Measurements from ENCODE around the gene CYP2E1. TPM values are rescaled to one million over a fixed set of nuclear protein-coding genes. Genes with fewer than 3 reads are reported as not detected.
"Not testable (repeated sequence)": the region's sequence is repeated elsewhere in the genome, so short reads cannot be mapped to it uniquely, and the experiment has no call there.

The CYP2E1 gene
- total RNA-seq, 1 donor, result 1.8 TPM

DNA sequence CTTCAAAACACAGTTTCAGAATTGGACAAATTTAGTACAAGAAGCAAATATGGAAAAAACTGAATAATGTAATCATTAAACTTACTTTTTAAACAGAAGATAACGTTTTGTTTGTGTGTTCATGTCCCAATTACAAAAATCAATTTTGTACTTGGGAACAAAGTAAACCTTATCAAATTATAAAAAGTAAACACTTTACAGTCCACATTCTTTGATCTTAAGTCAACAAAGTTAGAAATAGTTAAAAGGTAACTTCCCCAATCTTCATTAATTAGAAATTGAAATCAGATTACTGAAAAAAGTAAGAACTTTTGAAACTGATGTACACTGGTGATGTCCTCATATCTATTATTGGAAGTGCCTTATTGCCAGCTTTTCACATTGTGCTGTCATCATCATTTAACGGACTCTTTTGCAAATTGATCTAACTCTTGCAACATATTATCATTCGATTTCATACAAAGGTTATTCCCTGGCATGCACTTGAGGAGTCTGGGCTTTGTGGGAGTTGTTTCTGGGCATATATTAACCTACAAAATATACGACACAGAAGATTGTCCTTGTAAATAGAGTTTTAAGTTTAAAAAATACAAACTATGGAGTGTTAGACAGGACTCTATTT lies 15.1 kb upstream of the CYP2E1 start:
- no peaks in the 10 kb centered on the region for H3K79me2 ChIP-seq (ENCODE audit: insufficient read depth, low read length)
- H3K9me3 ChIP-seq (ENCODE audit: low read depth, low read length), result no peaks in the 10 kb centered on the region
- TF ChIP-seq, protein P1, sequence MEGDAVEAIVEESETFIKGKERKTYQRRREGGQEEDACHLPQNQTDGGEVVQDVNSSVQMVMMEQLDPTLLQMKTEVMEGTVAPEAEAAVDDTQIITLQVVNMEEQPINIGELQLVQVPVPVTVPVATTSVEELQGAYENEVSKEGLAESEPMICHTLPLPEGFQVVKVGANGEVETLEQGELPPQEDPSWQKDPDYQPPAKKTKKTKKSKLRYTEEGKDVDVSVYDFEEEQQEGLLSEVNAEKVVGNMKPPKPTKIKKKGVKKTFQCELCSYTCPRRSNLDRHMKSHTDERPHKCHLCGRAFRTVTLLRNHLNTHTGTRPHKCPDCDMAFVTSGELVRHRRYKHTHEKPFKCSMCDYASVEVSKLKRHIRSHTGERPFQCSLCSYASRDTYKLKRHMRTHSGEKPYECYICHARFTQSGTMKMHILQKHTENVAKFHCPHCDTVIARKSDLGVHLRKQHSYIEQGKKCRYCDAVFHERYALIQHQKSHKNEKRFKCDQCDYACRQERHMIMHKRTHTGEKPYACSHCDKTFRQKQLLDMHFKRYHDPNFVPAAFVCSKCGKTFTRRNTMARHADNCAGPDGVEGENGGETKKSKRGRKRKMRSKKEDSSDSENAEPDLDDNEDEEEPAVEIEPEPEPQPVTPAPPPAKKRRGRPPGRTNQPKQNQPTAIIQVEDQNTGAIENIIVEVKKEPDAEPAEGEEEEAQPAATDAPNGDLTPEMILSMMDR (IDR thresholded peaks at IDR 0.05; ENCODE audit: extremely low read depth, low read depth, low read length), result no peak
- no peak for DNase-seq (ENCODE audit: insufficient read length, low spot score, missing footprints)
- no peak overlapping the region for H2AFZ ChIP-seq (ENCODE audit: low read length)
- no peaks in the 10 kb centered on the region for H3K36me3 ChIP-seq (ENCODE audit: insufficient read depth, low read length)
- H3K4me2 ChIP-seq (ENCODE audit: insufficient read depth, low read length), result no peak overlapping the region
- no peaks in the 10 kb centered on the region for H3K27me3 ChIP-seq (ENCODE audit: insufficient read depth, low read length)
- H3K4me3 ChIP-seq (ENCODE audit: insufficient read depth, low read length), result no peak overlapping the region
- no peaks in the 10 kb centered on the region for H4K20me1 ChIP-seq (ENCODE audit: insufficient read depth, low read length)
- H3K4me1 ChIP-seq (ENCODE audit: insufficient read depth, low read length), result no peaks in the 10 kb centered on the region
- no peak overlapping the region for H3K27ac ChIP-seq (ENCODE audit: low read depth, low read length)

DNA sequence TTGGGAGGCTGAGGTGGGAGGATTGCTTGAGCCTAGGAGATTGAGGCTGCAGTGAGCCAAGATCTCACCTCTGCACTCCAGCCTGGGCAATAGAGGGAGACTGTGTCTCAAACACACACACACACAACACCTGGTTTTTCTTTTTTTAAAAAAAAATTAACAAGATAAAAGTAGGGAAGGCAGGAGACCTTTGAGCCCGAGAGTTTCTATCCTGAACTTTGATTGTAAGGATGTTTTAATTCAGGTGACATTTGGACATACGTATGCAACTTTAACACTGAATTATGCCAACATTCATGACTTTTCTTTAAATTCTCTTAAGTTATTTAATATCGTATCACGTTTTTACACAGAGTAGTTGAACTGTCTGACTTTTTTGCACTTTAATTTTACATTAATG lies 11.7 kb upstream of the CYP2E1 start:
- Histone ChIP-seq H3K4me1 (ENCODE audit: insufficient read depth, low read length) (peaks cover 7% of the 10 kb centered on the region), H3K36me3 (ENCODE audit: insufficient read depth, low read length) (no peaks in the 10 kb centered on the region), H3K4me2 (ENCODE audit: insufficient read depth, low read length) (no peak overlapping the region), H3K27me3 (ENCODE audit: insufficient read depth, low read length) (no peaks in the 10 kb centered on the region), H4K20me1 (ENCODE audit: insufficient read depth, low read length) (no peaks in the 10 kb centered on the region), H3K79me2 (ENCODE audit: insufficient read depth, low read length) (no peaks in the 10 kb centered on the region), H2AFZ (ENCODE audit: low read length) (no peak overlapping the region), H3K4me3 (ENCODE audit: insufficient read depth, low read length) (no peak overlapping the region), H3K27ac (ENCODE audit: low read depth, low read length) (no peak overlapping the region), H3K9me3 (ENCODE audit: low read depth, low read length) (no peaks in the 10 kb centered on the region)
- TF ChIP-seq, protein P1 (IDR thresholded peaks at IDR 0.05; ENCODE audit: extremely low read depth, low read depth, low read length), result no peak
- no peak for DNase-seq (ENCODE audit: insufficient read length, low spot score, missing footprints)

DNA sequence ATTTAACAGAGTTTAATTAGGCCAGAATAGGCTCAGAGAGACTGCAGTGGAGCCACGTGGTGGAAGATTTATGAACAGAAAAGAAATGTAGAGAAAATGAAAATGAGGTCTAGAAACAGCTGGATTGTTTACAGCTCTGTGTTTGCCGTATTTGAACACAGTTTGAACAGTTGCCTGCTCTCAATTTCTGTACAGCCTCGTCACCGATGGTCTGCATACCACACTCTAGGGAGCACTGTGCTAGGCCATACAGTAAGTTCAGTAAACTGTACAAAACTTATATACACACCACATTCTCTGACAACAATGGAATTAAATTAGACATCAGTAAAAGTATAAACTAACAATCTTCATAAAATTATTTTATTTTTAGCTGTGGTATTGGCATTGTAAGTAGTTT lies 11.1 kb upstream of the CYP2E1 start:
- Histone ChIP-seq H3K27me3 (ENCODE audit: insufficient read depth, low read length) (no peaks in the 10 kb centered on the region), H3K36me3 (ENCODE audit: insufficient read depth, low read length) (no peaks in the 10 kb centered on the region), H3K79me2 (ENCODE audit: insufficient read depth, low read length) (no peaks in the 10 kb centered on the region), H3K9me3 (ENCODE audit: low read depth, low read length) (no peaks in the 10 kb centered on the region), H2AFZ (ENCODE audit: low read length) (no peak overlapping the region), H4K20me1 (ENCODE audit: insufficient read depth, low read length) (no peaks in the 10 kb centered on the region), H3K27ac (ENCODE audit: low read depth, low read length) (no peak overlapping the region), H3K4me2 (ENCODE audit: insufficient read depth, low read length) (no peak overlapping the region), H3K4me1 (ENCODE audit: insufficient read depth, low read length) (peaks cover 11% of the 10 kb centered on the region), H3K4me3 (ENCODE audit: insufficient read depth, low read length) (no peak overlapping the region)
- no peak for DNase-seq (ENCODE audit: insufficient read length, low spot score, missing footprints)
- TF ChIP-seq, protein P1 (IDR thresholded peaks at IDR 0.05; ENCODE audit: extremely low read depth, low read depth, low read length), result no peak

DNA sequence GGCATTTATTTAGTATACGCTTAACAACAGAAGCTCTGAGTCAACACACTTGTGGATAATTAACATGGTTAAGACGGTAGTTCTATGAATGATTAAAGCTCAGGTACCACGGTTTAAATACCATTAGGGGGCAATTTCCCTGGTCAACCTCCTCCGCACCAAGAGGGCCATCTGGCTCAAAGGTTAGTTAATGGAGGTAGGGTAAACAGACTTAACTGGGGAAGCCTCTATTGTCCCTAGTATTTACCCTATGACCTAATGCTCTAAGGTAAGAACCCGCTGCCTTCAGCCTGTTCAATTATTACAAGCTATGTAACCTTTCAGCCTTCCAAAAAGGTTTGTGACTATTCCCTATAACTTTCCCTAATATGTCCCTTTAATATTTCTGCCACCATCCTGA lies 8.6 kb upstream of the CYP2E1 start:
- H2AFZ ChIP-seq (ENCODE audit: low read length); H3K9me3 ChIP-seq (ENCODE audit: low read depth, low read length); H3K4me3 ChIP-seq (ENCODE audit: insufficient read depth, low read length); H3K4me2 ChIP-seq (ENCODE audit: insufficient read depth, low read length); H4K20me1 ChIP-seq (ENCODE audit: insufficient read depth, low read length); H3K27me3 ChIP-seq (ENCODE audit: insufficient read depth, low read length); DNase-seq (ENCODE audit: insufficient read length, low spot score, missing footprints); H3K27ac ChIP-seq (ENCODE audit: low read depth, low read length); H3K36me3 ChIP-seq (ENCODE audit: insufficient read depth, low read length); H3K79me2 ChIP-seq (ENCODE audit: insufficient read depth, low read length): not testable (repeated sequence)
- H3K4me1 ChIP-seq (ENCODE audit: insufficient read depth, low read length), result peaks cover 11% of the 10 kb centered on the region
